ENCODE results near the gene GDPD1. TPM values are rescaled to one million over a fixed set of nuclear protein-coding genes. Genes with fewer than 3 reads are reported as not detected.

Gene GDPD1
- polyA plus RNA-seq, 3 donors = 0.50 to 1.6 (median 1.6) TPM

- WGBS (ENCODE audit: insufficient coverage) = 38% methylated on average over 3 of the region's 4 CpGs
- intact Hi-C loops (cut with micrococcal nuclease) = no loop called here
- DNase-seq = peak; percentile 15 to 32 (median 23)
Observed at GRCh38 chr17:59315866-59316265, 95.6 kb downstream of the GDPD1 start.

More at GRCh38 chr17:59315866-59316265, 95.6 kb downstream of the GDPD1 start:
- Mint-ChIP-seq H3K36me3 (no peaks in the 10 kb centered on the region), H3K9me3 (no peaks in the 10 kb centered on the region), H3K4me3 (no peak overlapping the region), H3K27me3 (ENCODE audit: low read depth in 3 of 3) (peaks cover 0 to 5% (median 0%) of the 10 kb centered on the region in 3 donors), H3K27ac (peak overlapping the region in 1 of 7 donors; percentile 50), H3K4me1 (peaks cover 6% of the 10 kb centered on the region)
- Histone ChIP-seq H3K4me3 (replicated peaks in 1 of 3; ENCODE audit: low read depth in 2 of 3, low read length in 3 of 3) (no peak overlapping the region), H3K4me2 (replicated peaks; ENCODE audit: extremely low read depth, low read length, poor library complexity, severe bottlenecking) (no peak overlapping the region), H3K36me3 (replicated peaks in 1 of 2; ENCODE audit: control insufficient read depth in 1 of 2, insufficient read depth in 2 of 2, low read length in 2 of 2) (no peaks in the 10 kb centered on the region), H3K4me1 (ENCODE audit: control insufficient read depth in 1 of 2, insufficient read depth in 2 of 2, low read length in 2 of 2) (no peaks in the 10 kb centered on the region), H2AFZ (ENCODE audit: insufficient read depth, low read depth, low read length, poor library complexity, severe bottlenecking) (peak overlapping the region; percentile 40), H3K79me2 (ENCODE audit: insufficient read depth, low read length) (no peaks in the 10 kb centered on the region), H3K27me3 (ENCODE audit: control insufficient read depth in 2 of 2, insufficient read depth in 2 of 2, low read length in 2 of 2) (no peaks in the 10 kb centered on the region), H3K27ac (ENCODE audit: low read depth in 1 of 2, low read length in 2 of 2) (no peak overlapping the region), H3K9ac (ENCODE audit: insufficient read depth, low read length, poor library complexity, severe bottlenecking) (no peak overlapping the region), H4K20me1 (ENCODE audit: insufficient read depth, low read length) (no peaks in the 10 kb centered on the region), H3K9me3 (replicated peaks in 1 of 2; ENCODE audit: control insufficient read depth in 1 of 2, insufficient read depth in 1 of 2, low read length in 2 of 2) (no peaks in the 10 kb centered on the region)
- TF ChIP-seq CTCF (IDR thresholded peaks at IDR 0.05) = no peak

Small RNA genes lying within 50 kb of the gene (small RNA-seq; reads per million reads assigned to genes)
- gene RF00019 (ENCODE audit: insufficient read length, low read depth) (not detected), gene SNRPGP17 (ENCODE audit: insufficient read length, low read depth) (not detected)

Other genes starting within 250 kb of the GDPD1 start
- 1 to 10 TPM; 2.7 to 6.1 (median 5.3) TPM for gene TRIM37, start 113.6 kb upstream of the GDPD1 start, polyA plus RNA-seq
- 10 to 100 TPM in 2 of 3 donors, 1 to 10 TPM in 1; 3.1 to 20.4 (median 19.2) TPM for gene SKA2, start 65.3 kb upstream of the GDPD1 start, polyA plus RNA-seq
- 1 to 10 TPM; 1.1 to 3.9 (median 1.7) TPM for gene PRR11, start 64.8 kb upstream of the GDPD1 start, polyA plus RNA-seq
- gene SMG8, start 10.5 kb upstream of the GDPD1 start, polyA plus RNA-seq = 1 to 10 TPM; 1.8 to 6.6 (median 5.2) TPM
- 10 to 100 TPM; 21.5 to 63.1 (median 25.1) TPM for gene YPEL2, start 111.1 kb downstream of the GDPD1 start, polyA plus RNA-seq

All from CD14-positive monocyte (primary cell).